Skeletal muscle cell (primary cell): ENCODE measurements around the gene SUSD4.

Source experiments
- DNase-seq: peaks from one replicate; pipeline ENCODE4 v3.0.0-alpha.2; 2010; ENCODE audit warnings: low read depth
- H3K4me3 ChIP-seq: 2 replicates; pipeline ENCODE4 v1.5.1; 2011; ENCODE audit warnings: low read depth, mild to moderate bottlenecking, control low read depth, low read length, moderate library complexity

SUSD4 gene

DNA sequence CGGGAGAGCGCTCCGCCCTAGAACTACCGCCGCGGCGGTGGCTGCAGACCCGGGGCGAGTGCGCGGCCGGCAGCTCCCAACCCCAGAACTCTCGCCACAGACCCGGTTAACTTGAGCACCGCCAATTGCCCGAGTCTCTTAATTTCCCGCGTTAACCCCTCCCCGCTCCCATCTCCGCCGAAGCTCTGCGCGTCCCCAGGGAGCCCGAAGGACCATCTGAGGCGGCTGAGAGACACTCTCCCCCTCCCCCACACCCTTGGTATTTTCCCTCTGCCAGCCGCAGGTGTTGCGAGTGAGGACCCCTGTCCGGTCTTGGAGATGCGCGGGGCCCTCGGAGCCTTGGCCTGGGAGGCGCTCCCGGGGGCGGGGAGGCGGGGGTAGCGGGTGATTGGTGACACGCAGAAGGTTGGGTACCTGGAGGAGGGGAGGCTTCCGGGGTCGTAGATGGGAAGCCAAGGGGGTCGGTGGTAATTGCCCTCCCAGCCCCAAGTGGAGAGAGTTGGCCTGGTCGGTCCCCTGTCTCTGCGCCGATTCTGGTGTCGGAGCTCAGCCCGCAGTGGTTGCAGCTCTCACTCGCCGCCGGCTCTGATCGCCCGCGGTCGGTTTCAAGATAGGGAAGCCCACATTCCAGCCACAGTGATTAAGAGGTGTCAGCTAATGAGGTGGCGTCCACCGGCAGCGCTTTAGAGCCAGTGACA, 858 bp upstream of the SUSD4 start:
- H3K4me3 ChIP-seq: no peak overlapping the region
- no peak for DNase-seq

GRCh38 chr1:223363057-223363855, 720 bp downstream of the SUSD4 start:
- DNase-seq: peak; percentile 50
- H3K4me3 ChIP-seq: peak overlapping the region; percentile 42

GRCh38 chr1:223358826-223359225, 5.2 kb downstream of the SUSD4 start:
- H3K4me3 ChIP-seq: no peak overlapping the region
- DNase-seq: no peak

DNA sequence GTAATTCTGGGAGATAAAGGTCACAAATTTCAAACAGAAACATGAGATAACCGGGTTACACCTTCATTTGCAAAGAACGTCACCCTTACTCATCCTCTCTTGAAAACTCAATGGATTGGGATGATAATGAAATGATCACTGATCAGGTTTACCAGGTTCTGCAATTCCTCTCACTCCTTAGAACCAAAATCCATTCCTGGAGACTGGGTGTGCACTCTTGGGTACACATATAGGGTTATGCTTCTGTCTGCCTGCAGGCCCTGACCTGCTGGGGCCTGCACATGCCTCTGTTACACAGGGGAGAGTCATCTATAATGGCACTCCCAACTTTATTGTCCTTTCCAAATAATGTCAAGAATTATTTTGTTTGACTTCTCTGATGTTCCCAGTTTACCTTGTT, 8.3 kb downstream of the SUSD4 start:
- no peak overlapping the region for H3K4me3 ChIP-seq
- no peak for DNase-seq

- no peak for DNase-seq
- H3K4me3 ChIP-seq: no peak overlapping the region
Observed at GRCh38 chr1:223353939-223354338, 10.0 kb downstream of the SUSD4 start.

DNA sequence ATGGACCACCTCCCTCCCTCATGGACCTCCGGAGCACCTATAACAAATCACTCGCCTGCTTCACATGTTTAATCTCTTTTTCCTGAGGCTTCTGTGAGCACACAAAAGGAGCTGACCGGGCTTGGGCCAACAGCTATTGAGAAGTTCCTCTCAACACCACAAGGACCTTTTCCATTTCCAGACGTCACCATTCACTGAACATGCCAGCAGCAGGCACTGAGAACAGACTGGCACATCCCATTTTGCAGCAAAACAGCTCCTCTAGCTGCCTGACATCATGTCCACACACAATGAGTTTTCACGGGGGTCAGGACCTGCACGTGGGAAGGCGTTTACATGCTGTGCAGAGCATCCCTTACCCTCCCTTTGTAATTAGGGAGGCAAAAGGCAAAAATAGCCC, 11.0 kb downstream of the SUSD4 start:
- H3K4me3 ChIP-seq: no peak overlapping the region
- DNase-seq: no peak

DNA sequence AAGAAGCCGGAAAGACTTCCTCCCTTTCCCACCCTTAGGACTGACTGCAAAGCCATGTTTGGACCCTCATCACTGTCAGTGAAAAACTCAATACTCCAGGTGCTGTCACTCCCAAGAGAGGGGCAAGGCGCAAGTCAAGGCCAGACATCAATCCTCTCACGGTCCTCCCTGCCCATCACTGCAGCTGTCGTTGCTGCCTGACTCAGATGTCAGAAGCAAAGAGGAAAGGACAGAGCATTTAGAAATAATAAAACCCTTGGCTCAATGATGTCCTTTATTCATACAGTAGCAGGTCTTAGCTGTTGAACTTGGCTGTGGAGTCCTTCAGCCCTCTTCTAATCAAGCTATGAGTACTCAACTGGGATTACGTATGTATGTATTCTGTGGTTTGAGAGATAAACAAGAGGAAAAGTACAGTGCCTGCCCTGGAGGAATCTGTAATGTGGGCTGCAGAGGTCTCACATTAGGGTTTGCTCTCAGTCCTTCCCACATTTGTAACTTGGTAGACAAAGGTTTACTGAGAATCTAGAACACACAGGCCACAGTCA, 13.5 kb downstream of the SUSD4 start:
- H3K4me3 ChIP-seq: no peak overlapping the region

GRCh38 chr1:223349241-223349640, 14.7 kb downstream of the SUSD4 start:
- no peak overlapping the region for H3K4me3 ChIP-seq
- no peak for DNase-seq

More for the DNA sequence above, 13.5 kb downstream of the SUSD4 start:
- no peak for DNase-seq

DNA sequence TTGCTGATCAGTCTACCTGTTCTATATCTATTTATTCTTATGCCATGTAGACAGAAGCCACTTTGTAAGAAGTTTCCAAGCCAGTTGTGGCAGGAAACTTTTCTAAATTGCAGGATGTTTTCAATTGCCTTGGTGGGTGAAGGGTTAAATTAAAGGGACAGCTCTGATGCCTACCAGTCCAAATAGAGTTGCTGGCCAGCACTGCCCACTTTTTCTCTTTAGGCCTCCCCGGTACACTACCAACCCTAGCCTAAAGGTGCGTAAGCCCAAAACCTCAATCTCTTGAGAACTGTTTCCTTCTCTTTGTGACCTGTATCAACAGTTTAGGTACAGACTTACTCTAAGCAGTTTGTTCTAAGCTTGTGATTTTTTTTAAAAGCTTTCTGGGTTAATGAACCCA, 15.5 kb downstream of the SUSD4 start:
- no peak for DNase-seq
- H3K4me3 ChIP-seq: no peak overlapping the region

GRCh38 chr1:223347583-223347982, 16.4 kb downstream of the SUSD4 start:
- H3K4me3 ChIP-seq: no peak overlapping the region

DNA sequence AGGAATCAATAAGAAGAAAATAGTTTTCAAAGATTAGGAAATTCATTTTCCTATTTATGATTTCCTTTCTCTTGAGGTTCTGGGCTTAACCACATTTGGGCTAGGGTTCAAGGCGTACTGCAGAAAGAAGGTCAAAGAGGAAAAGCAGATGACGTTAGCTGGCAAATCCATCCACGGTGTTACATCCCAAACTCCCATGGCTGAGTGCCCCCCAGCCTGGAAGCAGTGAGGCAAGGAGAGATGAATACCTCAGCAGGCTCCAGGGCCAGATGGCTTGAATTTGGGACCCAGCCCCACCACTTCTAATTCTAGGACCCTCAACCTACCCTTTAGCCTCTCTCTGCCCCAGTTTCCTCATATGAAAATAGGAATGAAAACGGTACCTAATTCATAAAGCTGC, 17.7 kb downstream of the SUSD4 start:
- no peak for DNase-seq

More at GRCh38 chr1:223347583-223347982, 16.4 kb downstream of the SUSD4 start:
- no peak for DNase-seq

GRCh38 chr1:223345720-223346119, 18.3 kb downstream of the SUSD4 start:
- no peak overlapping the region for H3K4me3 ChIP-seq
- DNase-seq: no peak

More for the DNA sequence above, 17.7 kb downstream of the SUSD4 start:
- no peak overlapping the region for H3K4me3 ChIP-seq

DNA sequence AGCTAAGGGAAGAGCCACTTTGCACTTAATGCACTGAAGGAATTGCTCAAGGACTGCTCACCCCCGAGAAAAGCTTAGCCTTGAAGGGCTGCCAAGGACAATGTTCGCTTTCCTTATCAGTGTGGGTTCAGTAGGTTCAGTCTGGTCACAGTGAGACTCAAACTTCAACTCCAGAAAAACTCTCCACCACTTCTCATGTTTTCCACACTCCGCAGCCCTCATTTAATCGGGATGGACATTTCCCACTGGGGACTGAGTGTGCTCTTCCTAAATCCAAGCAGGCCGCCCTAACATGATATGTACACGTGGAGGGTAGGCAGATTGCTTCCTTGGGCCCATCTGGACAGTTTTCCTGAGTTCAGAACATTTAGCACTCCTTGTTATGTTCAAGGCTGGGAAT, 19.5 kb downstream of the SUSD4 start:
- no peak for DNase-seq
- no peak overlapping the region for H3K4me3 ChIP-seq

DNA sequence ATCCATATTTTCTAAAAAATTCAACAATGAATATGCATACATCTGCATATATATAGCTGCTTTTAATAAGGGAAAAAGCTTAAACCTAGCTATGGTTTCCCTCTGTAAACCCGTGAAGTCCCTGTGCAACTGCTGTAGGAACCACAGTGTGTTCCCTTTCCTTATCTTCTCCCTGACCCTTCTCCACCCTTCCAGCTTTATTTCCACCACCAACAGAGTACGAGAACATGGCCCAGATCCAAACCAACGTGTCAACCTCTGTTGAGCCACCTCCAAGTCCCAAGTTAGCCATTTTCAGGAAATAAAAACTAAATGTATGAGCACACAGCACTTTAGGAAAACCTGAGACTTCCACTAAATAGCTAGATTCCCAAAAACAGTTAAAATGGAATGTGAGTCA, 20.3 kb downstream of the SUSD4 start:
- no peak for DNase-seq
- H3K4me3 ChIP-seq: no peak overlapping the region

- DNase-seq: no peak
- no peak overlapping the region for H3K4me3 ChIP-seq
Observed at GRCh38 chr1:223341121-223341520, 22.9 kb downstream of the SUSD4 start.

DNA sequence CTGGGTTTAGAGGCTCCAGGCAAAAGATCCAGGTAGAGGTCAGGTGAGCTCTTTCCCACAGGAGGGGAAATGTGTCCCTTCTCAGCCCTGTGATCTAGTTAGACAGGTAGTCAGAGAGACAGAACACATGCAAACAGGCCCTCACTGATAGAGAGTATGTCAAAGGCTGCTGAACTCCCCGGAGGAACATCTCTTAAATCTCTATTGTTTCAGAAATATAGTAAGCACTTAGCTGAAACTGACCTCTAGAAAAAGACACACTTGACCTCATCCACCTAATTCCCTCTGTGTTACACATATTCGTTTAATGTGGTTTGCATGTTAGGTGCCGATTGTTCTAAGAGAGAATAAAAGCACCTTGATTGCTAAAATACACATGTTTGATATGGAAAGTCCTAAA, 23.3 kb downstream of the SUSD4 start:
- no peak for DNase-seq
- H3K4me3 ChIP-seq: no peak overlapping the region

- no peak for DNase-seq
- no peak overlapping the region for H3K4me3 ChIP-seq
Observed at GRCh38 chr1:223339861-223340260, 24.1 kb downstream of the SUSD4 start.

DNA sequence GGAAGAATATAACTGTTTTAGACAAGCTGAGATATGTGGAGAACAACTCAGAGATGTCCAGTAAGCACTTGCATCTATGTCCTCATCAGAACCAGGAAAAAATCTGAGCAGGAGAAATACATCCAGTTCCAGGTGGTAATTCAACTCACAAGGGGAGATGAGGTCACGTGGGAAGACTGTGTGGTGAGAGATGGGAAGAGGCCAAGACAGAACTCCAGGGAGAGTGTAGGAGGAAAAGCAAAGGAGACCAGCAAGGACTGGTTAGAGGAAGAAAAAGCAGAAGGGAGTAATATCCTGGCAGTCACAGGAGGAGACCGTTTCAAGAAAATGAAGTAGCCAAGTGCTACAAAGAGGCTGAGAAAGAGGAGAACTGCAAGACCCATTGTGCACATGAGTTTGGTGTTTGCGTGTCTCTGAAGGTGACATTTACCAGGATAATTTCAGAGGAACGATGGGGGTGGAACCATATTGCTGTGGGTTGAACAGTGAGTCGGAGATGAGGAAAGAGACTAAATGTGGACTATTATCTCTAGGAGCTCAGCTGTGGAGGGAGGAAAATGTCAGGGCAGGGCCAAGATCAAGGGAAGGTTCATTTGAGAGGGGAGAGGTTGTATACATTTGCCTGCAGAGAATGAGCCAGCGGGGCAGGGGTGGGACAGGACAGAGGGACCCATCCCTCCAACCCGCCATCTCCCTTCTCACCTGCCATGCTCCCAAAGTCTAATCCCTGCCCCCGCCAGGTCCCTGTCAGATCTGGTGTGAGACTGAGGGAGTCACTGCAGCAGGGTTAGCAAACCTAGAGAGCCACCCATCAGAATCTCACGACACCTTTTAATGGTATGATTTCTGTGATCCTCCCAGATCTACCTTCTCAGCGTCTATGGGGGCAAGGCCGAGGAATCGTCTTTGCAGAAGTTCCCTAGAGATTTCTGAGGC, 24.9 kb downstream of the SUSD4 start:
- no peak for DNase-seq
- H3K4me3 ChIP-seq: no peak overlapping the region

DNA sequence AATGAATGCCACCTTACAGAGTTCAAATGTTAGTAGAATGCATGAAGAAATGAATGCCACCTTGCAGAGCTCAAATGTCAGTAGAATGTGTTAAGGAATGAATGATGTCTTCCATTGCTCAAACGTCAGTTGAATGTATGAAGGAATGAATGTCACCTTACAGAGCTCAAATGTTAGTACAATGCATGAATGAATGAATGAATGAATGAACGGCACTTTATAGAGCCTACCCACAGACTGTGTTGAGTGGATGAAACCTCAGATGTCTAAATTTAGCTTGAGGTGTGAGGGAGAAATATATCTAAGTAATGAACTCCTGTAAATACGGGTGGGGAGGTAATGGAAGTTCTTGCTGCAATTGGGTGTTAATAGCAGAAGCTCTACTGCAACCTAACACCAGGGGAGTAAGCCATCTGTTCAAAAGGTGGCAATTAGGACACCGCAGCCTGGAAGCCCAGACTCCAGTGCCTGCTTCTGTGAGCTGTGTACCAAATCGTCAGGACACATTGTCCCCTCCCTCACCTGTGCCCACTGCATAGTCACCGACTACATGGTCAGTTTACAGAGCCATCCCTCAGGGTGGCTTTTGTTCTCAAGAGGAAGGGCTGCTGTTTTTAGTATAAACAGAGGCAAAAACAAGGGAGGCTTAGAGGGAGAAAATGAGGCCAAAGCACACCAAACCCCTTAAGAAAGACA, 26.7 kb downstream of the SUSD4 start:
- no peak overlapping the region for H3K4me3 ChIP-seq
- no peak for DNase-seq
